Measurements from ENCODE around the gene CNOT2.

CNOT2 gene

GRCh38 chr12:70402597-70402996 is 159.4 kb downstream of the CNOT2 start:
- Mint-ChIP-seq H3K36me3 (ENCODE audit: low read depth) (no peaks in the 10 kb centered on the region), H3K4me3 (no peak overlapping the region), H3K27me3 (no peaks in the 10 kb centered on the region), H3K4me1 (ENCODE audit: low read depth) (no peaks in the 10 kb centered on the region), H3K9me3 (no peaks in the 10 kb centered on the region), H3K27ac (no peak overlapping the region)
- intact Hi-C loops (cut with micrococcal nuclease), result no loop called here

GRCh38 chr12:70403826-70404225 is 160.6 kb downstream of the CNOT2 start:
- no peaks in the 10 kb centered on the region for H3K27me3 Mint-ChIP-seq
- no peaks in the 10 kb centered on the region for H3K9me3 Mint-ChIP-seq
- no peaks in the 10 kb centered on the region for H3K36me3 Mint-ChIP-seq (ENCODE audit: low read depth)
- no peak overlapping the region for H3K27ac Mint-ChIP-seq
- intact Hi-C loops (cut with micrococcal nuclease), result no loop called here
- H3K4me1 Mint-ChIP-seq (ENCODE audit: low read depth), result no peaks in the 10 kb centered on the region
- H3K4me3 Mint-ChIP-seq, result no peak overlapping the region

All from dendritic cell treated with granulocyte-macrophage colony-stimulating factor and Interleukin-4, amounts not matched to agents 40 ng/mL and 50 ng/mL, for 4 days (primary cell).